GM12875 (cell line): ENCODE results near the gene ZNF407.

Experiments used
- H3K4me3 ChIP-seq: one replicate; pipeline ENCODE4 v1.5.1; 2011; ENCODE audit warnings: low read depth, low read length, control low read depth
- CTCF ChIP-seq: IDR thresholded peaks from 2 replicates; pipeline ENCODE4 v1.5.1; 2011; ENCODE audit warnings: low read depth, mild to moderate bottlenecking, control low read depth, inconsistent platforms, low read length, moderate library complexity, borderline replicate concordance; ENCODE audit not compliant: insufficient read depth

Gene ZNF407

GRCh38 chr18:75016025-75016717 is 418.5 kb downstream of the ZNF407 start:
- no peak overlapping the region for H3K4me3 ChIP-seq
- no peak for TF ChIP-seq CTCF

GRCh38 chr18:75023473-75023872 is 425.8 kb downstream of the ZNF407 start:
- no peak for TF ChIP-seq CTCF

GRCh38 chr18:75024871-75025270 is 427.2 kb downstream of the ZNF407 start:
- H3K4me3 ChIP-seq, result no peak overlapping the region
- TF ChIP-seq CTCF, result no peak

More at GRCh38 chr18:75023473-75023872, 425.8 kb downstream of the ZNF407 start:
- H3K4me3 ChIP-seq, result no peak overlapping the region

GRCh38 chr18:75025573-75025972 is 427.9 kb downstream of the ZNF407 start:
- H3K4me3 ChIP-seq, result no peak overlapping the region
- TF ChIP-seq CTCF, result no peak

- no peak overlapping the region for H3K4me3 ChIP-seq
- TF ChIP-seq CTCF, result no peak
Measured at GRCh38 chr18:75029481-75029880, 431.8 kb downstream of the ZNF407 start.

GRCh38 chr18:75031717-75032317 is 434.1 kb downstream of the ZNF407 start:
- TF ChIP-seq CTCF, result no peak

GRCh38 chr18:75033516-75033915 is 435.8 kb downstream of the ZNF407 start:
- no peak overlapping the region for H3K4me3 ChIP-seq
- no peak for TF ChIP-seq CTCF

More at GRCh38 chr18:75031717-75032317, 434.1 kb downstream of the ZNF407 start:
- no peak overlapping the region for H3K4me3 ChIP-seq
